HG03342 (cell line): Measurements from ENCODE around the gene DHRS4L2.
"Not testable (repeated sequence)": the region's sequence is repeated elsewhere in the genome, so short reads cannot be mapped to it uniquely, and the experiment has no call there.

Source experiments
- ATAC-seq: cut with Tn5 transposase; IDR thresholded peaks from one replicate; pipeline ENCODE4 v1.9.1; 2021; ENCODE audit warnings: mild to moderate bottlenecking, moderate library complexity; ENCODE audit not compliant: unreplicated experiment

Gene DHRS4L2

GRCh38 chr14:23970283-23970659, 18.5 kb upstream of the DHRS4L2 start:
- not testable (repeated sequence) for ATAC-seq

- ATAC-seq: not testable (repeated sequence)
These were observed 15.6 kb upstream of the DHRS4L2 start for GRCh38 chr14:23973178-23973577.

- not testable (repeated sequence) for ATAC-seq
These were observed 14.7 kb upstream of the DHRS4L2 start for GRCh38 chr14:23974041-23974440.

- not testable (repeated sequence) for ATAC-seq
These were observed 11.5 kb upstream of the DHRS4L2 start for GRCh38 chr14:23977208-23977607.

- not testable (repeated sequence) for ATAC-seq
These were observed 6.5 kb upstream of the DHRS4L2 start for GRCh38 chr14:23981951-23982813.

- ATAC-seq: no peak
These were observed 3.7 kb upstream of the DHRS4L2 start for GRCh38 chr14:23984891-23985602.

- ATAC-seq: peak; percentile 17
These were observed 514 bp upstream of the DHRS4L2 start for GRCh38 chr14:23988223-23988606.

GRCh38 chr14:23989734-23990445, 1.2 kb downstream of the DHRS4L2 start:
- ATAC-seq: not testable (repeated sequence)

GRCh38 chr14:23990961-23991360, 2.2 kb downstream of the DHRS4L2 start:
- ATAC-seq: not testable (repeated sequence)

- not testable (repeated sequence) for ATAC-seq
These were observed 4.3 kb downstream of the DHRS4L2 start for GRCh38 chr14:23993042-23993441.

- ATAC-seq: not testable (repeated sequence)
These were observed 7.3 kb downstream of the DHRS4L2 start for GRCh38 chr14:23996009-23996408.

GRCh38 chr14:23996825-23997224, 8.1 kb downstream of the DHRS4L2 start:
- ATAC-seq: not testable (repeated sequence)

- ATAC-seq: not testable (repeated sequence)
These were observed 10.9 kb downstream of the DHRS4L2 start for GRCh38 chr14:23999640-24000039.

GRCh38 chr14:24001078-24001477, 12.3 kb downstream of the DHRS4L2 start:
- ATAC-seq: not testable (repeated sequence)

- not testable (repeated sequence) for ATAC-seq
These were observed 12.9 kb downstream of the DHRS4L2 start for GRCh38 chr14:24001679-24002078.

GRCh38 chr14:24006471-24006816, 17.7 kb downstream of the DHRS4L2 start:
- peak; percentile 32 for ATAC-seq

- peak; percentile 73 for ATAC-seq
These were observed 18.3 kb downstream of the DHRS4L2 start for GRCh38 chr14:24006817-24007652.

- no peak for ATAC-seq
These were observed 22.3 kb downstream of the DHRS4L2 start for GRCh38 chr14:24011051-24011450.

GRCh38 chr14:24012726-24013273, 24.1 kb downstream of the DHRS4L2 start:
- ATAC-seq: not testable (repeated sequence)
